Neuronal stem cell (in vitro differentiated cells): ENCODE results near the gene ARID3C.

Experiments
- DNase-seq: peaks from one replicate; pipeline ENCODE4 v3.0.0-alpha.2; 2013; ENCODE audit warnings: low spot score
- H2AFZ ChIP-seq: one replicate; pipeline ENCODE4 v1.6.1; 2013; ENCODE audit warnings: mild to moderate bottlenecking, low read length, inconsistent platforms
- H2AK5ac ChIP-seq: 2 replicates; pipeline ENCODE4 v1.6.1; 2013; ENCODE audit warnings: low read depth, mild to moderate bottlenecking, inconsistent platforms, low read length, moderate library complexity, mixed read lengths
- H2BK120ac ChIP-seq: 2 replicates; pipeline ENCODE4 v1.6.1; 2013; ENCODE audit warnings: low read depth, mild to moderate bottlenecking, inconsistent platforms, low read length, moderate library complexity, mixed read lengths
- H2BK12ac ChIP-seq: one replicate; pipeline ENCODE4 v1.6.1; 2013; ENCODE audit warnings: low read length, inconsistent platforms
- H2BK15ac ChIP-seq: 2 replicates; pipeline ENCODE4 v1.6.1; 2013; ENCODE audit warnings: mild to moderate bottlenecking, low read length, inconsistent platforms, mixed read lengths
- H2BK5ac ChIP-seq: one replicate; pipeline ENCODE4 v1.6.1; 2013; ENCODE audit warnings: inconsistent platforms, mild to moderate bottlenecking, low read length, moderate library complexity
- H3K14ac ChIP-seq: one replicate; pipeline ENCODE4 v1.6.1; 2013; ENCODE audit warnings: low read length, inconsistent platforms
- H3K18ac ChIP-seq: 2 replicates; pipeline ENCODE4 v1.6.1; 2013; ENCODE audit warnings: low read length, inconsistent platforms
- H3K23ac ChIP-seq: 2 replicates; pipeline ENCODE4 v1.6.1; 2013; ENCODE audit warnings: low read depth, mild to moderate bottlenecking, mixed read lengths, low read length, inconsistent platforms; ENCODE audit not compliant: poor library complexity
- H3K27ac ChIP-seq: replicated peaks from 3 replicates; pipeline ENCODE4 v1.5.1; 2013; ENCODE audit warnings: low read length, inconsistent platforms
- H3K27me3 ChIP-seq, 3 experiments: 2 replicates each; pipeline ENCODE4 v1.6.1; 2013; ENCODE audit warnings: low read length in 3 of 3, mild to moderate bottlenecking in 2 of 3, inconsistent platforms in 1 of 3, low read depth in 1 of 3, mixed read lengths in 1 of 3, moderate library complexity in 1 of 3; ENCODE audit not compliant: control insufficient read depth in 3 of 3, insufficient read depth in 3 of 3
- H3K36me3 ChIP-seq, 2 donors: replicated peaks in 1 of 2; 2 replicates each; pipeline ENCODE4 v1.6.1; 2013; ENCODE audit warnings: low read length in 2 of 2; ENCODE audit not compliant: control insufficient read depth in 2 of 2, insufficient read depth in 2 of 2
- H3K4ac ChIP-seq: 2 replicates; pipeline ENCODE4 v1.6.1; 2013; ENCODE audit warnings: inconsistent platforms, mild to moderate bottlenecking, low read length, moderate library complexity
- H3K4me1 ChIP-seq, 2 donors: 1 replicate in 1 of 2; 2 replicates in 1 of 2; pipeline ENCODE4 v1.6.1; 2013; ENCODE audit warnings: low read length in 2 of 2, low read depth in 1 of 2; ENCODE audit not compliant: control insufficient read depth in 2 of 2, insufficient read depth in 1 of 2
- H3K4me2 ChIP-seq: one replicate; pipeline ENCODE4 v1.6.1; 2013; ENCODE audit warnings: mild to moderate bottlenecking, low read length, inconsistent platforms; ENCODE audit not compliant: insufficient read depth, poor library complexity, severe bottlenecking
- H3K4me3 ChIP-seq, 2 donors: 2 replicates each; pipeline ENCODE4 v1.5.1; 2013; ENCODE audit warnings: low read length in 2 of 2, mild to moderate bottlenecking in 2 of 2, inconsistent platforms in 1 of 2, moderate library complexity in 1 of 2
- H3K79me1 ChIP-seq: one replicate; pipeline ENCODE4 v1.6.1; 2013; ENCODE audit warnings: low read depth, mild to moderate bottlenecking, inconsistent platforms, low read length, moderate library complexity
- H3K9ac ChIP-seq: one replicate; pipeline ENCODE4 v1.6.1; 2013; ENCODE audit warnings: mild to moderate bottlenecking, low read depth, low read length, inconsistent platforms; ENCODE audit not compliant: poor library complexity
- H3K9me3 ChIP-seq, 2 donors: replicated peaks in 1 of 2; 2 replicates each; pipeline versions ENCODE3 to v1.6.1; 2013; ENCODE audit warnings: low read length in 2 of 2, mild to moderate bottlenecking in 2 of 2, inconsistent platforms in 1 of 2, low read depth in 1 of 2, mixed read lengths in 1 of 2, moderate library complexity in 1 of 2; ENCODE audit not compliant: control insufficient read depth in 2 of 2, insufficient read depth in 1 of 2
- H4K8ac ChIP-seq: one replicate; pipeline ENCODE4 v1.6.1; 2013; ENCODE audit warnings: low read depth, mild to moderate bottlenecking, inconsistent platforms, low read length, moderate library complexity
- H4K91ac ChIP-seq: one replicate; pipeline ENCODE4 v1.6.1; 2013; ENCODE audit warnings: low read length, low read depth, mild to moderate bottlenecking, inconsistent platforms; ENCODE audit not compliant: poor library complexity
- WGBS, 2 donors: extraction: QIAGEN DNeasy Blood & Tissue Kit; methylation state at CpG; one replicate each; pipeline ENCODE4 v1.1.7; 2013; ENCODE audit warnings: missing lambda C conversion rate in 2 of 2, mixed read lengths in 1 of 2; ENCODE audit not compliant: insufficient read length in 2 of 2, insufficient replicate concordance in 1 of 2; ENCODE audit errors: extremely low coverage in 2 of 2; 5-methylcytosine and 5-hydroxymethylcytosine counted together

Gene ARID3C

DNA sequence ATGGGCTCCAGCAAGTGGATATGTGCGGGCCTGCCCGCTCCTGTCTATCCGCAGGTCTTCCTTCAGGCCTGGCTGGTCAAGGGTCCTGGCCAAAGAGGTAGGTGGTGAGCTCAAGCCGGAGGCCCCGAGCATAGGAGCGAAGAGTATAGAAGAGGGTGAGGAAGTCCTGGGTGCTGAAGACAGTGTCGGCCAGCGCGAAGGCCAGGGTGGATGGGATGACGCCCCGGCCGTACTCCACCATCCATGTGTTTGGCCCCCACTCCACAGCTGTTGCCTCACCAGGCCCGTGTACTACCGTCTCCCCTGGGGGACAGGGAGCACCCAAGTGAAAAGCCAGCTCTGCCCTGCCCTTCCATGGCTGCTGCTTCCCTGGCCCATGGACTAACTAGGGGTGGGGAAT is 6.7 kb upstream of the ARID3C start:
- H3K18ac ChIP-seq, result no peak overlapping the region
- peak overlapping the region; percentile 10 for H2BK12ac ChIP-seq
- no peak overlapping the region for H2BK120ac ChIP-seq
- no peak overlapping the region for H3K4me2 ChIP-seq
- no peak overlapping the region for H4K91ac ChIP-seq
- H2BK15ac ChIP-seq, result no peak overlapping the region
- H4K8ac ChIP-seq, result no peak overlapping the region
- no peak overlapping the region for H2AFZ ChIP-seq
- peaks cover 7 to 15% of the 10 kb centered on the region in 2 donors for H3K36me3 ChIP-seq
- H3K14ac ChIP-seq, result no peak overlapping the region
- peak overlapping the region; percentile 67 for H2AK5ac ChIP-seq
- H3K4me1 ChIP-seq, result peaks cover 8 to 29% of the 10 kb centered on the region in 2 donors
- H3K27me3 ChIP-seq, result peaks cover 0 to 11% (median 0%) of the 10 kb centered on the region in 3 experiments
- no peak overlapping the region for H3K4me3 ChIP-seq
- DNase-seq, result no peak
- peaks cover 11% of the 10 kb centered on the region for H3K79me1 ChIP-seq
- no peak overlapping the region for H3K4ac ChIP-seq
- H3K9ac ChIP-seq, result peak overlapping the region; percentile 38
- WGBS, 2 donors, result no CpG with 5 or more reads among the region's 14 CpGs
- H3K27ac ChIP-seq, result no peak overlapping the region
- H2BK5ac ChIP-seq, result no peak overlapping the region
- peak overlapping the region; percentile 31 for H3K23ac ChIP-seq
- no peaks in the 10 kb centered on the region for H3K9me3 ChIP-seq

DNA sequence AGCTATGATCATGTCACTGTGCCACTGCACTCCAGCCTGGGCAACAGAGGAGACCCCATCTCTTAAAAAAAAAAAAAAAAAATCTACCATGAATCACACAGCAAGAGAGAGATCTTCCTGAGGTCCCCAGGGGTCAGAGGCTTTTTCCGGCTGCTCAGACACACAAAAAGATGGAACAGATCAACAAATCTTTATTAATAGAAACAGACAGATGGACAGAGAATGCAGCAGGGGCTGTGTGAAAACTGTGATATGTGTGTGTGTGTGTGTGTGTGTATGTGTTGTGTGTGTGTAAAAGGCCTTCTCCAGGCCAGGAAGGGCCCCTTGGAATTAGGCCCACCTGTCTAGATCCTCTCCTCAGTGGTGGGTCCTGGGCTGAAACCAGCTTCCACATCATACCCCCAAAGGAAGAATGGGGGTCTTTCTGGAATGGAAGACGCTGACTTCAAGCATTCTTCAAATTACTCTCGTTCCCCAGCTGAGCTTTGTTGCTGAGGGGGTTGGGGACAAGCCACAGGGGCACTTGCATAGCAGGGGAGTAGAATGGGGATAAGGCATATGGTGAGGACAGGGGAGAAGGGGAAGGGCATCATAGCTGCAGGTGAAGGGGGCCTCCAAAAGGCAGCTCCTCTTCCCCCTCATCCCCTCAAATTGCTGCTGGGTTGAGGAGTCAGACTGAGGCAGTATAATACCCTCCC is 5.8 kb upstream of the ARID3C start:
- H3K4ac ChIP-seq, result no peak overlapping the region
- no peak overlapping the region for H3K18ac ChIP-seq
- no peak overlapping the region for H3K4me2 ChIP-seq
- peaks cover 11% of the 10 kb centered on the region for H3K79me1 ChIP-seq
- no peak overlapping the region for H4K91ac ChIP-seq
- no peaks in the 10 kb centered on the region for H3K9me3 ChIP-seq
- no peak overlapping the region for H3K27ac ChIP-seq
- no peak for DNase-seq
- no peak overlapping the region for H2BK15ac ChIP-seq
- no peak overlapping the region for H3K14ac ChIP-seq
- H3K27me3 ChIP-seq, result peaks cover 0 to 19% (median 1%) of the 10 kb centered on the region in 3 experiments
- H3K36me3 ChIP-seq, result peaks cover 7 to 15% of the 10 kb centered on the region in 2 donors
- H2BK5ac ChIP-seq, result no peak overlapping the region
- H2AFZ ChIP-seq, result no peak overlapping the region
- H3K4me1 ChIP-seq, result peaks cover 8 to 35% of the 10 kb centered on the region in 2 donors
- no peak overlapping the region for H2AK5ac ChIP-seq
- H3K4me3 ChIP-seq, result no peak overlapping the region
- no peak overlapping the region for H4K8ac ChIP-seq
- no CpG with 5 or more reads among the region's 3 CpGs for WGBS, 2 donors
- H3K9ac ChIP-seq, result no peak overlapping the region
- H3K23ac ChIP-seq, result no peak overlapping the region
- no peak overlapping the region for H2BK120ac ChIP-seq
- no peak overlapping the region for H2BK12ac ChIP-seq

DNA sequence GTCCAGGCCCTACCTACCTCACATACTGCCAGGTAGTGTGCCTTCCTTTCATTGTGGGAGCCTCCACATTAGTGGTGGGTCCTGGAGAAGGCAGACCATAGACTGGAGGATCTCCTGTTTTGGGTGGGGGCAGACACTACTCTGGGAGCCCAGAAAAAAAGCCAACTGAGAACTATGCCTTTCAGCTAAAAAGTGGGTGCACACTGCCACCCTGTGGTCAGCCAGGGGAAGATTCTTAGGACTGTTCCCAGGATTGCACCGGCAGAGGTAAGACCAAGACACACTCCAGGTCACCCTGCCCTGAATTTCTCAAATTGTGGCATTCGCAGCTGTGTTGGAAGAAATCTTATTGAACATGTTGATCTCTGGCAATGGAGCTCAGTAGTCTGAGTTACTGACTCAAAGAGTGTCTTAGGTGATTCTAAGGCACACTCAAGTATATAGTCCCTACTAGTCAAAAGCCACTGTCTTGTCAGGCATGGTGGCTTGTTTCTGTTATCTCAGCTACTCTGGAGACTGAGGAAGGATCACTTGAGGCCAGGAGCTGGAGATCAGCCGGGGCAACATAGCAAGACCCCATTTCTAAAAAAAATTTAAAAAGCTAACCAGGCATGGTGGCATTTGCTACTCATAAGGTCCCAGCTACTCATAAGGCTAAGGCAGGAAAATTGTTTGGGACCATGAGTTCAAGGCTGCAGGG is 5.1 kb upstream of the ARID3C start:
- no peak overlapping the region for H2BK120ac ChIP-seq
- peaks cover 14% of the 10 kb centered on the region for H3K79me1 ChIP-seq
- H3K27me3 ChIP-seq, result peaks cover 0 to 26% (median 5%) of the 10 kb centered on the region in 3 experiments
- peaks cover 11 to 39% of the 10 kb centered on the region in 2 donors for H3K4me1 ChIP-seq
- H3K9me3 ChIP-seq, result no peaks in the 10 kb centered on the region
- H2BK15ac ChIP-seq, result no peak overlapping the region
- H3K18ac ChIP-seq, result no peak overlapping the region
- no CpG with 5 or more reads among the region's 3 CpGs for whole genome bisulfite sequencing, 2 donors
- no peak overlapping the region for H4K91ac ChIP-seq
- peak; percentile 73 for DNase-seq
- no peak overlapping the region for H2BK5ac ChIP-seq
- no peak overlapping the region for H2BK12ac ChIP-seq
- H3K4ac ChIP-seq, result no peak overlapping the region
- no peak overlapping the region for H4K8ac ChIP-seq
- no peak overlapping the region for H3K14ac ChIP-seq
- H3K23ac ChIP-seq, result no peak overlapping the region
- H3K9ac ChIP-seq, result no peak overlapping the region
- H3K4me3 ChIP-seq, result no peak overlapping the region
- no peak overlapping the region for H2AK5ac ChIP-seq
- no peak overlapping the region for H3K27ac ChIP-seq
- peaks cover 7 to 15% of the 10 kb centered on the region in 2 donors for H3K36me3 ChIP-seq
- H2AFZ ChIP-seq, result no peak overlapping the region
- H3K4me2 ChIP-seq, result no peak overlapping the region

DNA sequence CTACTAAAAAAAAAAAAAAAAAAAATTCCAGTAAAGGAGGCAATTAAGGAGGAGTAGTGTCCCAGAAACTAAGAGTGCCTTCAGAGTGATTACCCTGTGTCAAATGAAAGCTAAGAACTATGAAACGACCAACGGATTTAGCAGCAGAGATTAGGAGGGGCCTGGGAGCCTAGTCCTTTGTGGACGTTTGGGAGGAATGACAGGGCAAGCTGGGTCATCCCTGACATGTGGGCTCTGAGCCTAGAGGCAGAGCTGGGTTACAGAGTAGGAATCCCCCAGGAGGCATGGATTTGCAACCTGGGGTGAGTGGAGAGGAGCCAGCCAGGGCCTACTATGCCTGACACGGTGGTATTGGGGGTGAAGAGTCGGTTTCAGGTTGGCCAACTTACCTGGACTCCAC is 4.3 kb upstream of the ARID3C start:
- Histone ChIP-seq H3K9ac (no peak overlapping the region), H3K27me3 (peaks cover 0 to 34% (median 10%) of the 10 kb centered on the region in 3 experiments), H2BK15ac (no peak overlapping the region), H2BK5ac (no peak overlapping the region), H3K36me3 (peaks cover 7 to 15% of the 10 kb centered on the region in 2 donors), H2BK12ac (no peak overlapping the region), H2AFZ (no peak overlapping the region), H3K79me1 (peaks cover 14% of the 10 kb centered on the region), H3K9me3 (no peaks in the 10 kb centered on the region), H3K18ac (no peak overlapping the region), H2BK120ac (no peak overlapping the region), H3K27ac (peak overlapping the region; percentile 58), H2AK5ac (no peak overlapping the region), H3K4ac (no peak overlapping the region), H3K23ac (no peak overlapping the region), H3K4me1 (peaks cover 12 to 39% of the 10 kb centered on the region in 2 donors), H4K8ac (no peak overlapping the region), H3K14ac (no peak overlapping the region), H3K4me3 (no peak overlapping the region), H3K4me2 (no peak overlapping the region), H4K91ac (no peak overlapping the region)
- DNase-seq, result no peak
- no CpG with 5 or more reads among the region's 5 CpGs for WGBS, 2 donors
